ENCODE results near the gene C1QTNF8.
A peak's percentile ranks its signal among the peaks of the same experiment; 100 is the strongest.

C1QTNF8 gene

GRCh38 chr16:1073566-1074378 is 22.3 kb downstream of the C1QTNF8 start:
- DNase-seq: no peak

- no peak for DNase-seq
Measured at GRCh38 chr16:1073262-1073558, 22.8 kb downstream of the C1QTNF8 start.

DNA sequence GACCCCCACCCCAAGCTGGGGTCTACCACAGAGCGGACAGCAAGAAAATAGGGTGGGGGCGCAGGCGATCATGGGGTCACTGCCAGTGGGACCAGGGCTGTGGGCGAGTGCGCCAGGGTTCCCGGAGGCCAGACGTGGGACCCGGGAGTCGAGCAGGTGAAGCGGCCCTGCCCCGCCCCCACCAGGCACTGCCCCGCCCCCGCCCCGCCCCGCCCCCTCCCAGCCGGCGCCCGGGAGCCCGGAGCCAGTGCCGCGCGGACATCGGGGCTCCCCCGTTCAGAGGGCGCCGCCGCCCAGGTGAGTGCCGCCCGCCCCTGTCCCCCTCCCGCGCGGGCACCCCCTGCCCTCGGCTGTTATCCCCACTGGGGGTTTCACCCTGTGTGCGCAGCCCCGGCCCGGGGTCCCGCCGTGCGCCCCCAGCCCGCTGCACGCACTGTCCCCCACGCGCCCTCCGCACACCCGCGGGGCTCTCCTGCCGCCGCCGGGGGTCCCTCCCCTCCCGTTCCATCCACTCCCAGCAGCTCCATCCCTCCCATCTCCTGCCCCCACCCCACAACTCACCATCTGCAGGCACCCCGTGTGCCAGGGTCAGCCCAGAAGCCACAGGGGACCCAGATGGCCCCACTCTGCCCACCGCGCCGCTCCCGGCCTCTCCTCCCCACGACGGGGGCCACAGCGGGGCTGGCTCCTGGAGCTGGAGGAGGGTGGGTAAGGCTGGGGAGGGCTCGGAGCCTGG is 23.4 kb downstream of the C1QTNF8 start, which contains the start of gene SSTR5:
TSS of gene SSTR5 (plus strand) at position 222 of the 736 bp plus-strand sequence. CDS start 6,122 bp downstream, outside the sequence.
- DNase-seq: no peak

- no peak for DNase-seq
Measured at GRCh38 chr16:1071561-1072225, 24.4 kb downstream of the C1QTNF8 start.

DNA sequence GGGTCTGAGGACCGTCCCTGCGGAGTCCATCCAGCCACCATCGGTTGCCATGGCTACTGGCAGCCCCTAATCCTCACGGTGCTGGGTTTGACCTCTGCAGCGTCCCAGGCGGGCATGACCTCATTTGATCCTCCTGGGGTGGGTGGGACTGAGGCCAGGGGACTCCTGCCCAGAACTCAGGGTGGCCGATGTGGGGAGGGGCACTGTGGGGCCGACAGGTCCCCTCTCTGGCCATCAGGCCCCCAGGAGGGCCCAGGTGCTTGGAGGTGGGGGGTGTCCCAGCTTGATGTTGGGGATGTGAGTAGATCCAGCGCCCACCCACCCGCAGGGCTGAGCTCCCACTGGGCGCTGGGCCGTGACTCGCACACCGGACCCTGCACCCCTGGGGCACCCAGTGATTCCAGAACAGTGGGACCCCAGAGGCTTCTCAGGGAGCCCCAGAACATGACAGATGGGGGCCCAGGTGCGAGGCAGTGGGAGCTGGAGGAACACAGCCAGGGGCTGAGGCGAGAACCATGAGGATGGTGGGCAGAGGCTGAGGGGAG is 25.1 kb downstream of the C1QTNF8 start:
- DNase-seq: no peak

DNA sequence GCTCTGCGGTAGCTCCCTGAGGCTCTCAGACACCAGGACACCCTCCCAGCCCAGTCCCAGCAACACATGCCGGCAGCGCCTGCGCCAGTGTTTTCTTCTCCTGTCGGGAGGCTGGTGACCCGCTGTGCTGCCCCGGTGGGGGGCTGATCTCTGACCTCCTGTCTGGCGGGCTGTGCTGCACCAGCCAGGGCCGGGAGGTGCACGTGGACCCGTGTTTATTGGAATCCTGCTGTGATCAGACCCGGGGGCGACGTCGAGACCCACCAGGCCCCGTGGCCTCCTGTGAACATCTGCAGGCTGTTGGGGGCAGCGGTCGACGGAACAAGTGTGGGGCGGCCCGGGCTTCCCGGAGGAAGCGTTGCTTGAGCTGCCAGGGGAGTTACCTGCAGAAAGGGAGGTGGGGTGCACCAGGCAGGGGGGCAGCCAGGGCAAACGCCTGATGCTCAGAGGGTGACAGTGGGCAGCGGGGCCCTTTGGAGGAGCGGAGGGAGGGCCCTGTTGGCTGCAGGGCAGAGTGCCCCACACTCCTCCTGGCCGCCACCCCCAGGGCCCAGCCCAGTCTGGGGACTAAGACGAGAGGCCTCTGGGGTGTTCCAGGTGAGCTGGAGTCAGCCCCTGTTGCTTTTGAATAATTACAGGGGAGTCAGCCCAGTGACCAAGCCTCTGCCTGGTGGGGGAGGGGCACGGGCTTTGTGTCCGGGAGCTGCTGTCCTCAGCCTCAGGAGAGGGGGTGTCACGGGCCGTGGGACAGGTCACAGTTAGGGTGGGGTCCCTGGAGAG is 25.8 kb downstream of the C1QTNF8 start:
- DNase-seq: peak; percentile 42

- DNase-seq: no peak
Measured at GRCh38 chr16:1069154-1069553, 26.9 kb downstream of the C1QTNF8 start.

GRCh38 chr16:1068451-1068850 is 27.6 kb downstream of the C1QTNF8 start:
- no peak for DNase-seq

- no peak for DNase-seq
Measured at GRCh38 chr16:1067629-1068028, 28.4 kb downstream of the C1QTNF8 start.

DNA sequence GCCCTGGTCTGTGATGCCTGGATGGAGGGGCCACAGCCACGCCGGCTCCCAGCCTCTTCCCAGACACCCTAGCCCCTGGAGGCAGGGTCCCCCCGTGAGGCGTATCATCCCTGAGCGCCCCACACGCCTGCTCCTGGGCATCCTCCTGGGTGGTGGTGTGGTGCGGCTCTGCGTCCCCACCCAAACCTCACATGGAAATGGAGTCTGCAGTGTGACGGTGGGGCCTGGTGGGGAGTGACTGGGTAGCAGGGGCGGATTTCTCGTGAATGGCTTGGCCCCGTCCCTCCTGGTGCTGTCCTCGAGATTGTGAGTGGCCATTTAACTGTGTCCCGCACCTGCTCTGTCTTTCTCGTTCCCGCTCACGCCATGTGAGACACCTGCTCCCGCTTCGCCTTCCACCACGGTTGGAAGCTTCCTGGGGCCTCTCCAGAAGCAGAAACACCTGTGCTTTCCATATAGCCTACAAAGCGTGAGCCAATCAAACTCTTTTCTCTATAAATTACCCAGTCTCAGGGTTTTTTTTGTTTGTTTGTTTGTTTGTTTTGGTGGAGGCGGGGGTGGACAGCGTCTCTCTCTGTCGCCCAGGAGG is 29.4 kb downstream of the C1QTNF8 start:
- peak; percentile 54 for DNase-seq

DNA sequence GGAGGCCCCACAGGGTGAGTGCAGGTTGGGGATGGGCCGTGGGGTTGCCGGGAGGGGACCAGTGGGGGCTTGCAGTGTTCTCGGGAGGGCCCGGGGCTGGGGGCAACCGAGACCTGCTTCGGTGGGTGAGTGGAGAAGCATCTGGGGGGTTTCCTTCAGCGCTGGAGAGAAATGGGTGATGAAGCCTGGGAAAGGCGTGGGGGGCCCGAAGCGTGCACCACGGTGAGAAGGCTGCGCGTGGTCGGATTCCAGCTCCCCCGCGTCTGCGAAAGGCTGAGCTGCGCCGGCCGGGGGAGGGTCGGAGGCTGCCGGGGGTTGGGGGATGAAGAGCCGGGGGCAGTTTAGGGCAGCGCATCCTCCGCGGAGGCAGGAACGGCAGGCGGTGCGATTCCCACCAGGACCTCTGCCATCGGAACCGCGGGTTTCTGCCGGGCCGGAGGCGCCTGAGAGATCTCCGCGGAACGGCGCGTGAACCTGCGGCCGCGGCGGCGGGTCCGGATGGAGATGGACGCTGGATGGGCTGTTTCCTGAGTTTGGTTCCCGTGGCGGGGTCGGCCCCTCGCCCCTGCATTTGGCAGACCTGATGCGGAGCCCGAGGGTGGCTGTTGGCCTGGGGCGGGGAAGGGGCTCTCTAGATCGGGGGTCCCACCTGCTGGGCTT is 30.4 kb downstream of the C1QTNF8 start:
- no peak for DNase-seq

DNA sequence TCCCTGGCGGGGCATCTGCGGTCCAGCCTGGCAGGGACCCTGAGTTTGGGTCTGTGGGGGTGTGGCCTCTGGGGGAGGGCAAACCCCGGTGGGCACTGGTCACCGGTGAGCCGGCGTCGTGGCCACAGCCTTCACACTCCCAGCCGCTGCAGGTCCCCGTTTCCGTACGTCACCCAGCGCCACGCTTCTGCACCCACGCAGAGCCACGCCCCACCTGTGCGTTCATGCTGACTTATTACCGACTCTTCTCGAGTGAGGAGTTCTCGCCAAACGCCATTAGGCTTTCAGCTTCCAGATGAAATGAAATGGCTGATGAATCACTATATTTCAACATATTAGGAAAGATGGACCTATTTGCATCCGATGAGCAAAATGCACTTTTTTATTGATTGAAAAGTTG is 32.3 kb downstream of the C1QTNF8 start:
- no peak for DNase-seq

DNA sequence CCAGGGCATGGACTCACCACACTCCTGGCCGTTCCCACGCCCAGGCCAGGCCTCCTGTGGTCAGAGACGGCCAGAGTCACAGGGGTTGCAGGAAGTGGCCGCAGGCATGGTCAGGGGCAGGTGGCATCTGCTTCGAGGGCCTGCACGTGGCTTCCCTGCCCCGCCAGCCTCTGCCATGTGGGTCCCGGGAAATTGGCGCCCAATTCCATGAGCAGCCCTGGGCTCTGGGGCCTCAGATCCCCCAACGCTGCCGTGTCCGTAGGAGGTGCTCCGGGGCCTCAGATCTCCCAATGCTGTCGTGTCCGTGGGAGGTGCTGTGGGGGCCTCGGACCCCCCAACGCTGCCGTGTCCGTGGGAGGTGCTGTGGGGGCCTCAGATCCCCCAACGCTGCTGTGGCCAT is 33.1 kb downstream of the C1QTNF8 start:
- DNase-seq: no peak

GRCh38 chr16:1061769-1062505 is 34.1 kb downstream of the C1QTNF8 start:
- DNase-seq: no peak

- DNase-seq: no peak
Measured at GRCh38 chr16:1060416-1061340, 35.4 kb downstream of the C1QTNF8 start.

GRCh38 chr16:1059310-1059709 is 36.7 kb downstream of the C1QTNF8 start:
- no peak for DNase-seq

DNA sequence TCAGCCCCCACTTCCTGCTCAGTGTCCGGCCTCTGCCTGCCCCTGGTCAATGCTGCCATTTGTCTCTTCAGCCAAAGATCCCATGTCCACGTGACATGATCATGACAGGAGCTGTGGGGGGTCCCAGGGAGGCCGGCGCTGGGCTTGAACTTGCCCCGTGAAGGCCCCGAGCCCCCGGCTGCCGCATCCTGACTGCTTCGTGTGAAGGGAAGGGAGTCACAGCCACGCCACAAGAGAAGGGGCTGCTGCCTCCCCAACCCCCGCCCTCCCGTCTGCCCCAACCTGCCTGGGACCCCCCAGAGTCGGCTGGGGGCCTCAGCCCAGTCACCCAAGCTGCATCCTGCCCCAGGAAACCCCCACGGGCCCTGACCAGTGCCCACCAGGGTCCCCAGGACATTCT is 37.8 kb downstream of the C1QTNF8 start:
- no peak for DNase-seq

DNA sequence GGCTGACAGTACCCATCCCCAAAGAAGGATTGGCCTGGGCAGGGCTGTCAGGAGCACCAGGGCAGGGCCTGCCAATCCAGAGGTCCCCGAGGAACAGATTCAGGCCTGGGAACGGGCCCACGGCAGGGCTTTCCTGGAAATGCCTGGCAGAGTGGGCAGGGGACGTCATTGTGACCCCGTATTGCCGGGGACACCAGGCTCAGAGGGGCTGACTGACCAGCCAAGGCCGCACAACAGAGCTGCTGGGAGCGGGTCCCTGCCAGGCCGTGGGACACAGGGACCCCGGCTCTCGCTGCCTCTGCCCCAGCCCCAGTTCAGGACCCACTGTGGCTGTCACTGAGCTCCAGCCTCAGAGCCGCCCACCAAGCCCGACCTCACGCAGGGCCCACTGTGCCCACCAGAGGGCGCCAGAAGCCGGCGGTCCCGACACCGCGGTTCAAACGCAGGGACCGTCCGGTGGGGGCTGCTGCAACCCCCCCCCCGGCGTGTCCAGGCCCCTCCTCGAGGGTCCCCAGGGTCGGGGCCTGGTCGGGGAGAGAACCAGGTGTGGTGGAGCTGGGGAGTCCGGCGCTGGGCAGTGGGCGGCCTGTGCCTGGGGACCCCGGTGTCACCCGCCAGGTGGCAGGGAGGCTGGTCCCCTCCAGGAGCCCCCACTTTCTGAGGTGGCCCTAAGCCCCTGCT is 38.7 kb downstream of the C1QTNF8 start:
- no peak for DNase-seq

DNA sequence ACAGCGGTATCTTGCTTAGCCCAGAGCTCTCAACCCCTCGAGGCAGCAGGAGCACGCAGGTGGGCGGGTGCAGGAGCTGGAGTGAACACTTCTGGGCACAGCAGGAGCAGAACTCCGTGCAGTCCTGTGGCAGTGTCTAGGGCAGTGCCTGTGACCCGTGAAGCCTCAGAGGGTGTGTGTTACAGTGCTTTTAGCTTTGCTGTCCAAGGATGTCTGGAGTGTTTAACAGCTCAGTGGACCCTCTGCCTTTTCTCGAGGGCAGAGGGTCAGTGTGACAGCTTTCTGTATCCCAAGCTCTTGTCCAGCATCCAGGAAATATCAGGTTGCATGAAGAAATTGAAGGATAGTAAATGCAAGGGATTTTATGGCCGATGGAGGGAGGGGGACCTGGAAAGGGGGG is 39.8 kb downstream of the C1QTNF8 start:
- DNase-seq: no peak

Measured in COR-L47 (cell line).